Ovary (tissue), 3 donors: ENCODE measurements around the gene DEFB125.

Experiments used
- POLR2A ChIP-seq: fragments of 450-650 bp; IDR thresholded peaks from one replicate; pipeline ENCODE4 v1.6.1; 2017; ENCODE audit warnings: antibody characterized with exemption, mild to moderate bottlenecking, moderate library complexity
- TF ChIP-seq, protein P1 (sequence below), 3 donors: fragments of 450-650 bp in 2 of 3; fragments of 200-600 bp in 1 of 3; IDR thresholded peaks; one replicate each; pipeline versions ENCODE4 v1.5.1 to v1.8.0; 2016 to 2022; ENCODE audit warnings: antibody characterized with exemption in 3 of 3, mild to moderate bottlenecking in 1 of 3
- donor health status: DM: no; HTN: no; CAD: no.

DNA sequence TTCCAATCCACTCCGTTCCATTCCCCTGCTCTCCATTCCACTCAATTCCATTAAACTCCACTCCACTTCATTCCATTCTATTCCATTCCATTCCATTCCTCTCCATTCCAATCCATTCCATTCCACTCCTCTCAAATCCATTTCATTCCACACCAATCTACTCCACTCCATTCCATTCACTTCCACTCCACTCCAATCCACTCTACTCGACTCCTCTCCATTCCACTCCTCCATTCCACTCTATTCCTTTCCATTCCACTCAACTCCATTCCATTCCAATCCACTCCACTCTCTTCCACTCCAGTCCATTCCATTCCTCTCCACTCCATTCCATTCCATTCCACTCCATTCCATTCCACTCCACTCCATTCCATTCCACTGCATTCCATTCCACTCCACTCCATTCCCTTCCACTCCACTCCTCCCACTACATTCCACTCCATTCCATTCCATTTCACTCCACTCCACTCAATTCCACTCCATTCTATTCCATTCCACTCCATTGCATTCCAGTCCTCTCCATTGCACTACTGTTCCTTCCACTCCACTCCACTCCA lies 22.6 kb upstream of the DEFB125 start:
- TF ChIP-seq, protein P1, sequence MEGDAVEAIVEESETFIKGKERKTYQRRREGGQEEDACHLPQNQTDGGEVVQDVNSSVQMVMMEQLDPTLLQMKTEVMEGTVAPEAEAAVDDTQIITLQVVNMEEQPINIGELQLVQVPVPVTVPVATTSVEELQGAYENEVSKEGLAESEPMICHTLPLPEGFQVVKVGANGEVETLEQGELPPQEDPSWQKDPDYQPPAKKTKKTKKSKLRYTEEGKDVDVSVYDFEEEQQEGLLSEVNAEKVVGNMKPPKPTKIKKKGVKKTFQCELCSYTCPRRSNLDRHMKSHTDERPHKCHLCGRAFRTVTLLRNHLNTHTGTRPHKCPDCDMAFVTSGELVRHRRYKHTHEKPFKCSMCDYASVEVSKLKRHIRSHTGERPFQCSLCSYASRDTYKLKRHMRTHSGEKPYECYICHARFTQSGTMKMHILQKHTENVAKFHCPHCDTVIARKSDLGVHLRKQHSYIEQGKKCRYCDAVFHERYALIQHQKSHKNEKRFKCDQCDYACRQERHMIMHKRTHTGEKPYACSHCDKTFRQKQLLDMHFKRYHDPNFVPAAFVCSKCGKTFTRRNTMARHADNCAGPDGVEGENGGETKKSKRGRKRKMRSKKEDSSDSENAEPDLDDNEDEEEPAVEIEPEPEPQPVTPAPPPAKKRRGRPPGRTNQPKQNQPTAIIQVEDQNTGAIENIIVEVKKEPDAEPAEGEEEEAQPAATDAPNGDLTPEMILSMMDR (IDR thresholded peaks at IDR 0.05), result no peak
- TF ChIP-seq POLR2A, result no peak
